CD4-positive, alpha-beta T cell (primary cell): ENCODE data around the gene CHST12. TPM values are rescaled to one million over a fixed set of nuclear protein-coding genes. Genes with fewer than 3 reads are reported as not detected.

Source experiments
- ATAC-seq: fragments of 200-7000 bp; cut with Tn5 transposase; one replicate; pipeline ENCODE4 v1.10.0; 2022; ENCODE audit warnings: mild to moderate bottlenecking; ENCODE audit not compliant: poor library complexity
- CTCF ChIA-PET: fragments of 350-600 bp; sonication (Branson Sonifier 250); formaldehyde crosslinking; loops from one replicate; lab custom pipeline; 2021; ENCODE audit warnings: antibody characterized with exemption, inconsistent platforms; lab: Charles Lee
- POLR2A ChIA-PET: fragments of 350-600 bp; sonication (Branson Sonifier 250); formaldehyde crosslinking; loops from one replicate; lab custom pipeline; 2021; ENCODE audit warnings: antibody characterized with exemption, inconsistent platforms; lab: Charles Lee
- DNase-seq, 14 experiments: peaks; one replicate each; pipeline ENCODE4 v3.0.0-alpha.2; 2013 to 2020; ENCODE audit warnings: mixed read lengths in 2 of 14
- H3K27ac ChIP-seq, 2 donors: one replicate each; pipeline versions ENCODE4 v1.5.1 to v1.7.0; 2013; ENCODE audit warnings: low read length in 2 of 2, low read depth in 1 of 2, mild to moderate bottlenecking in 1 of 2
- H3K27me3 ChIP-seq, 2 experiments: 1 replicate in 1 of 2; 2 replicates in 1 of 2; pipeline versions ENCODE4 v1.6.1 to v1.7.0; 2013; ENCODE audit warnings: low read length in 2 of 2, control low read depth in 1 of 2, mild to moderate bottlenecking in 1 of 2, moderate library complexity in 1 of 2; ENCODE audit not compliant: insufficient read depth in 2 of 2, control insufficient read depth in 1 of 2
- H3K36me3 ChIP-seq: one replicate; pipeline ENCODE4 v1.6.1; 2013; ENCODE audit warnings: low read length, control low read depth; ENCODE audit not compliant: insufficient read depth
- H3K4me1 ChIP-seq: one replicate; pipeline ENCODE4 v1.6.1; 2013; ENCODE audit warnings: low read length, control low read depth; ENCODE audit not compliant: insufficient read depth
- H3K4me3 ChIP-seq: one replicate; pipeline ENCODE4 v1.5.1; 2013; ENCODE audit warnings: mild to moderate bottlenecking, low read length, moderate library complexity
- H3K9me3 ChIP-seq, 2 experiments: 1 replicate in 1 of 2; 2 replicates in 1 of 2; pipeline versions ENCODE4 v1.6.1 to v1.7.0; 2013; ENCODE audit warnings: low read length in 2 of 2, mild to moderate bottlenecking in 2 of 2, control low read depth in 1 of 2, moderate library complexity in 1 of 2; ENCODE audit not compliant: control insufficient read depth in 1 of 2, insufficient read depth in 1 of 2
- H3K27ac Mint-ChIP-seq: one replicate; pipeline ENCODE4 v1.8.0; 2020; ENCODE audit warnings: mixed read lengths
- H3K27me3 Mint-ChIP-seq: one replicate; pipeline ENCODE4 v1.8.0; 2021; ENCODE audit warnings: mixed read lengths
- H3K36me3 Mint-ChIP-seq: one replicate; pipeline ENCODE4 v1.8.0; 2021; ENCODE audit warnings: low read depth, mixed read lengths
- H3K4me1 Mint-ChIP-seq: one replicate; pipeline ENCODE4 v1.8.0; 2021; ENCODE audit warnings: low read depth, mixed read lengths
- H3K4me3 Mint-ChIP-seq: one replicate; pipeline ENCODE4 v1.8.0; 2020; ENCODE audit warnings: mild to moderate bottlenecking, mixed read lengths
- H3K9me3 Mint-ChIP-seq: one replicate; pipeline ENCODE4 v1.8.0; 2020; ENCODE audit warnings: mixed read lengths
- intact Hi-C, 2 experiments: fragments of 100-400 bp; cut with DNase I in 1 of 2; cut with micrococcal nuclease in 1 of 2; formaldehyde crosslinking; loops; one replicate each; pipeline versions ENCODE4 v1.15.1 to v1.9.0; 2023 to 2025; cut with DNase I, micrococcal nuclease
- total RNA-seq, 174 experiments: library from RNA in 2 of 174; stranded (reverse) in 2 of 174; gene quantifications; one replicate each; pipeline ENCODE4 v1.2.3 and lab custom pipeline; 2021 to 2026
- TF ChIP-seq, protein P1 (sequence below): fragments of 200-600 bp; IDR thresholded peaks from one replicate; pipeline ENCODE4 v1.8.0; 2022; ENCODE audit warnings: antibody characterized with exemption, mild to moderate bottlenecking

CHST12 gene
- total RNA-seq, 2 experiments from 2014 or later: 6.6 to 8.6 TPM

DNA sequence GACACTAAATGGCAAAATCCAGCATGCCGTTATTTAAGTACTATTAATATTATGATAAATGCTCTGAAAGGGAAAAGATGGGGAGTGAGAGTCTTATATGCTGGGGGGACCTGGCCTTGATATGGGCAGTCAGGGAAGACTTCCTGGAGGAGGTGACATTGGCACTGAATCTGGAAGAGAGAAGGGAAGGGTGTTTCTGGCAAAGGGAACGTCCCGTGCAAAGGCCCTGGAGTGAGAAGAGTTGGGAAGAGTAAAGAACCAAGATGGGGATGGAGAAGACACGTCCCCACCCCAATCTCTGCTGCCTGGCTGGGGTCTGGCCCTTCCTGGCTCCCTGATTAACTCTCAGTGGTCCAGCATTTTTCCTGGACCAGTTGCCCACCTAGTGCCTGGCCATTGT, 77.8 kb downstream of the CHST12 start:
- H3K27me3 ChIP-seq: no peaks in the 10 kb centered on the region
- no peak for DNase-seq
- no peak overlapping the region for H3K4me3 ChIP-seq
- intact Hi-C loops: no loop called here
- no peak overlapping the region for H3K27ac ChIP-seq
- Mint-ChIP-seq H3K27me3 (no peaks in the 10 kb centered on the region), H3K36me3 (no peaks in the 10 kb centered on the region), H3K9me3 (no peaks in the 10 kb centered on the region), H3K27ac (no peak overlapping the region), H3K4me3 (no peak overlapping the region), H3K4me1 (no peaks in the 10 kb centered on the region)
- POLR2A ChIA-PET: no interaction called here
- H3K36me3 ChIP-seq: no peaks in the 10 kb centered on the region
- CTCF ChIA-PET: no interaction called here
- peaks cover 19% of the 10 kb centered on the region for H3K4me1 ChIP-seq
- TF ChIP-seq, protein P1, sequence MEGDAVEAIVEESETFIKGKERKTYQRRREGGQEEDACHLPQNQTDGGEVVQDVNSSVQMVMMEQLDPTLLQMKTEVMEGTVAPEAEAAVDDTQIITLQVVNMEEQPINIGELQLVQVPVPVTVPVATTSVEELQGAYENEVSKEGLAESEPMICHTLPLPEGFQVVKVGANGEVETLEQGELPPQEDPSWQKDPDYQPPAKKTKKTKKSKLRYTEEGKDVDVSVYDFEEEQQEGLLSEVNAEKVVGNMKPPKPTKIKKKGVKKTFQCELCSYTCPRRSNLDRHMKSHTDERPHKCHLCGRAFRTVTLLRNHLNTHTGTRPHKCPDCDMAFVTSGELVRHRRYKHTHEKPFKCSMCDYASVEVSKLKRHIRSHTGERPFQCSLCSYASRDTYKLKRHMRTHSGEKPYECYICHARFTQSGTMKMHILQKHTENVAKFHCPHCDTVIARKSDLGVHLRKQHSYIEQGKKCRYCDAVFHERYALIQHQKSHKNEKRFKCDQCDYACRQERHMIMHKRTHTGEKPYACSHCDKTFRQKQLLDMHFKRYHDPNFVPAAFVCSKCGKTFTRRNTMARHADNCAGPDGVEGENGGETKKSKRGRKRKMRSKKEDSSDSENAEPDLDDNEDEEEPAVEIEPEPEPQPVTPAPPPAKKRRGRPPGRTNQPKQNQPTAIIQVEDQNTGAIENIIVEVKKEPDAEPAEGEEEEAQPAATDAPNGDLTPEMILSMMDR: no peak
- ATAC-seq: no peak
- peaks cover 6 to 18% of the 10 kb centered on the region in 2 experiments for H3K9me3 ChIP-seq

DNA sequence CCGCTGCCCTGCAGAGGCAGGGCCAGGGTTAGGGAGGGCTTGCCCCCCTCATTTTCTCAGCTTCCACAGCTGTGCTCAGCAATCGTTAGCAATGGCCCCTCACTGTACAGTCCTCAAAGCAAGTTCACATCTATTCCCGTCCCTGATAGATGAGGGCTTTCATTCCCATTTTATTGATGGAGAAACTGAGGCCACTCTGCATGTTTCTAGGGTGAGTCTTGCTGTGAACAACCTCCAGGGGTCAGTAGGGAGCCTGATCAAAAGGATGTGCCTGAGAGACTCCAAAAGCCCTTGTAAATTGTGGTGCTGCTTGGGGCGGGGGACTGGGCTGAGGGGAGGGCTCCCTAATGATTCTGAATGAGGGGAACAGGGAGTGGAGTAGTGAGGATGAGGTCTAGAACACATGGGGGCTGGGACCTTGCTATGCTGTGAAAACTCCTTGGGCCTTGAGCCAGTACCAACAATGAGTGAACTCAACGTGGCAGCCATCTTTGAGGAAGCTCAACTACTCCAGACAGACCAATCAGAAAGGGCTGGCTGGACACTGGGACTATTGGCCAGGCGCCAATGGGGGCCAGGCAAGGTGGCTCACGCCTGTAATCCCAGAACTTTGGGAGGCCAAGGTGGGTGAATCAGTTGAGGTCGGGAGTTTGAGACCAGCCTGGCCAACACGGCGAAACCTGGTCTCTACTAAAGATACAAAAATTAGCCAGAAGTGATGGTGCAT, 79.5 kb downstream of the CHST12 start:
- DNase-seq: peak in 1 of 14 experiments; percentile 19
- Histone ChIP-seq H3K27ac (no peak overlapping the region), H3K9me3 (peaks cover 6 to 18% of the 10 kb centered on the region in 2 experiments), H3K27me3 (no peaks in the 10 kb centered on the region), H3K4me1 (peaks cover 10% of the 10 kb centered on the region), H3K4me3 (no peak overlapping the region), H3K36me3 (no peaks in the 10 kb centered on the region)
- no peak for ATAC-seq
- TF ChIP-seq, protein P1: no peak
- no peaks in the 10 kb centered on the region for H3K4me1 Mint-ChIP-seq
- H3K9me3 Mint-ChIP-seq: no peaks in the 10 kb centered on the region
- no peaks in the 10 kb centered on the region for H3K27me3 Mint-ChIP-seq
- intact Hi-C loops: no loop called here
- CTCF ChIA-PET: no interaction called here
- POLR2A ChIA-PET: interaction anchor here (0.8 to 1.7 kb wide), 3 partner anchors 10 to 55 kb away, joined by 3 to 6 read pairs (median 3); no protein-coding TSS in a partner anchor
- H3K4me3 Mint-ChIP-seq: no peak overlapping the region
- H3K27ac Mint-ChIP-seq: no peak overlapping the region
- H3K36me3 Mint-ChIP-seq: no peaks in the 10 kb centered on the region

DNA sequence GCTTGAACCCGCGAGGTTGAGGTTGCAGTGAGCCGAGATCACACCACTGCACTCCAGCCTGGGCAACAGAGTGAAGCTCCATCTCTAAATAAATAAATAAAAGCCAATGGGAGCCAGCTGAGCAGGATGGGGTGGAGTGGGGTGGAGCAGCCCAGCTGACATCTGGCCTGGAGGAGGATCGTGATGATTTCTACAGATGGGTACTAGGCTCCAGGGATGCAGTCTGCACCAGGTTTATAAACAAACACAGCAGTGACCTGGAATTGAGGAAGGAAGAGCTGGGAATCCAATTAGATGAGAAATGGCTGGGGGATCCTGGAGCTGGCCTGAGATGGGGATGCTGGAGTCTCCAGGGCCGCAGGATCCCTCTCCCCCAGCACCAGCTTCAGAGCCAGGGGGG, 80.1 kb downstream of the CHST12 start:
- peaks cover 6 to 18% of the 10 kb centered on the region in 2 experiments for H3K9me3 ChIP-seq

More for the DNA sequence above, 80.1 kb downstream of the CHST12 start:
- POLR2A ChIA-PET: interaction anchor here (0.8 to 1.7 kb wide), 3 partner anchors 9 to 56 kb away, joined by 3 to 6 read pairs (median 3); no protein-coding TSS in a partner anchor
- peaks cover 4% of the 10 kb centered on the region for H3K4me1 ChIP-seq
- TF ChIP-seq, protein P1: no peak
- no peak overlapping the region for H3K27ac Mint-ChIP-seq
- ATAC-seq (no peak), DNase-seq (no peak)
- no peaks in the 10 kb centered on the region for H3K4me1 Mint-ChIP-seq
- no peaks in the 10 kb centered on the region for H3K9me3 Mint-ChIP-seq
- intact Hi-C loops: no loop called here
- no peak overlapping the region for H3K4me3 Mint-ChIP-seq
- H3K36me3 ChIP-seq: no peaks in the 10 kb centered on the region
- H3K4me3 ChIP-seq: no peak overlapping the region
- H3K27me3 ChIP-seq: no peaks in the 10 kb centered on the region
- H3K27ac ChIP-seq: no peak overlapping the region
- no peaks in the 10 kb centered on the region for H3K27me3 Mint-ChIP-seq
- no peaks in the 10 kb centered on the region for H3K36me3 Mint-ChIP-seq
- CTCF ChIA-PET: no interaction called here
